Activated gamma-delta T cell treated with anti-CD3 and anti-CD28 coated beads, Interleukin-2, amount 50 U/mL, for 16 hours (primary cell): ENCODE data around the gene SAP25.
"Not testable (repeated sequence)": the region's sequence is repeated elsewhere in the genome, so short reads cannot be mapped to it uniquely, and the experiment has no call there.

ENCODE experiments used
- DNase-seq: peaks from one replicate; pipeline ENCODE4 v3.0.0-alpha.2; 2020; ENCODE audit warnings: low read depth

Gene SAP25

DNA sequence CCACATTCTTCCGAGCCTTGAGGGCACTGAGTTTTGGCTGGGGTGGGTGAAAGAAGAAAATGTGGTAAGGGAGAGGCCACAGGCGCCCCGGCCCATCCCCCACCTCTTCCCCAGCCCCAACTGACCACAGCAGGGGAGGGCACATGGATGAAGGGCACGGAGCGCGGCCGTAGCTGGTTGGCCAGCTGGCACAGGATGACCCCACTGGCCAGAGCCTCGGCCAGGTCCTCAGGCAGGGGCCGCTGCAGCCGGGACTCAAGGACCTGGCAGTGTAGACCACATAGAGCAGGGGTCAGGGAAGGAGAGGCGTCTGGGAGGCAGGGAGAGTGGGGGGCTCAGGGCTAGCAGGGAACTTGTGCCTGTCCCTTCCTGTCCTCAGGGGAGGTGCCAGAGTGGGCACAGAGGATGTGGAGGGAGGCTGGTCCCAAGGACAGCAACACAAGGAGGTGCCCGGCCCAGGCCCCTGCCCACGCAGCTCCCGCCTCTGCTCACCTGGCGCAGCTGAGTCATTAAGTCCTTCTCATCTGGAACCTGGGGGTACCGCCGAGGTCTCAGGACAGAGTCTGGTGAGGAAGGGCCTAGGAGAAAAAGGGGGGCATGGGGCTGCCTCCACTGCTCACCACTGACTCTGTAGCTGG lies 2.2 kb upstream of the SAP25 start:
- no peak for DNase-seq

DNA sequence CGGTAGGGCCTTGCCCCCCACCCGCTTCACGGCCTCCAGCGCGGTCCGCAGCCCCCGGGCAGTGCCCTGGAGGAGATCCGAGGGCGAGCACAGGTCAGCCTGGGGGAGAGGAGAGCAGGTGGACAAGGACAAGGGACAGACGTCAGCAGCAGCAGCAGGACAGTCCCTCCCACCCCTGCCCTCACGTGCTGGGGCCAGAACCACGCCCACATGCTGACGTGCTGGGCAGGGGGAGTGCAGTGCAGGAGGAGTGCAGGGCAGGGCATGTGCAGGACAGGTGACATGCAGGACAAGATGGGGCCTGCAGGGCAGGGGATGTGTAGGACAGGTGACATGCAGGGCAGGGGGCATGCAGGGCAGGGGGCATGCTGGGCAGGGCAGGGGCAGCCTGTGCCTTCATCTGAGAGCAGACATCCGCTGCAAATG lies 1.5 kb upstream of the SAP25 start:
- DNase-seq: no peak

DNA sequence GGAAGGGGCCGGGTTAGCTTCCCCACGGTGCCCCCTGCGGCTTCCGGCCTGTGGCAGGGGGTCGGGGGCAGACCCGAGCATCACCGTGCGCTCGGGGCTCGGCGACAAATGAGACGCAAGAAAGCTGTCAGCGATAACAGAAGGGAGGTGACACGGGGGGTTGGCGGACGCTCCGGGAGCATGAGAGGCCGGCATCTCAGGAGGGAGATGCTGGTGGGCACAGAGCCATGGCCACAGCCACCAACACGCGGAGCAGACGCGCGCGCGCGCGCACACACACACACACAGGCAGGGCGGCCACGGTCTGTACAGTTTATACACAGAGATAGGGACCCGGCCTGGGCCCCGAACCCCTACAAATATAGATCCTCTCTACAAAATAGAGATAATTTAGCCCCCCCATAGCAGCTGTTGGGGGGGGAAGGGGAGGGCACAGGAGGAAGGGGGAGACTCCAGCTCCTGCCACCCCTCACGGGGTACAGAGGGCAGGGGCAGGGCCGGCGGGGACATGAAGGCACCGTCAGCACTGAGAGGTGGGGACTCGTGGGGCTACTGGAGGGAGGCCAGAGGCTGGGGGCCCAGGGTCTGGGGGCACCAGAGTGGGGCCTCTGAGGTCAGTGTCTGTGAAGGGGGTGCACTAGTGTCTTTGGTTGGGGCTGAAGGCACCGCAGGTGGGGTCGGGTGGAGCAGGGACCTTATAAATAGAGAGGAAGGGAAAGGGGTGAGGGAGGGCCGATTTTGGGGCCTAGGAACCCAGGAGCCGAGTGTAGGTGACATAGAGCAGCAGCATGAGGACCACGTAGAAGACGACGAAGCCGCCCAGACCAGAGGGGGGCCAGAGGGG lies 884 bp upstream of the SAP25 start:
- no peak for DNase-seq

DNA sequence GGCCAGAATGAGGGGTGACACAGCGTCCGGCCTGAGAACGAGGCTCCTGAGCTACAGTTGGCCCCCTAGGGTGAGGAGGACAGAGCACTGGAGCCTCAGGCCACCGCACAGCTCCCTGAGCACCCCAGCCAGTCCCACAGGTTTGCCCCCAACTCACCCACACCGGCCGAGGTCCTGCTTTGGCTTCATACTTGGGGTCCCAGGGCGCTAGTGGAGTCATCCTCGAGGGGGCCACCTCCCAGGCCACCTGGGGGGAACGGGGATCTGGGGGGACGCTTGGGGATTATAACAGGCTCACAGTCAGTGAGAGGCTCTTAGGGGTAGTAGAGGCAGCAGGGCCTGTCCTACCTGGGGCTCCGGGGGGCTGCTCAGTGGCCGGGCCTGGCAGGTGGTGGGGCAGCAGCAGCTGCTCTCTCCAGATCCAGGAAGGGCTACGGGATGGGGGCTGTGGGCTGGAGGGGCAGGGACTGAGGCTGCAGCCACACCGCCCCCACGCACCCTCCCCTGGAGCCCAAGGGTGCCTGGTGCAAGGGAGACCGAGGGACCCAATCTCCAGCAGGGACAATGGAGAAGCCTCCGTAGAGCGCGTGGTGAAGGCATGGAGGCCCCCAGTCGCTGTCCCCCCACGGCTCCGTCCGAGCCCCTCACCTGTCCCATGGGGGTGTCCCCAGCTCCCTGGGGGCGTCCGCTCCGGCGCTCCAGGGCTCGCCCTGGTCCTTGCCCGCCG lies 588 bp downstream of the SAP25 start:
- no peak for DNase-seq

DNA sequence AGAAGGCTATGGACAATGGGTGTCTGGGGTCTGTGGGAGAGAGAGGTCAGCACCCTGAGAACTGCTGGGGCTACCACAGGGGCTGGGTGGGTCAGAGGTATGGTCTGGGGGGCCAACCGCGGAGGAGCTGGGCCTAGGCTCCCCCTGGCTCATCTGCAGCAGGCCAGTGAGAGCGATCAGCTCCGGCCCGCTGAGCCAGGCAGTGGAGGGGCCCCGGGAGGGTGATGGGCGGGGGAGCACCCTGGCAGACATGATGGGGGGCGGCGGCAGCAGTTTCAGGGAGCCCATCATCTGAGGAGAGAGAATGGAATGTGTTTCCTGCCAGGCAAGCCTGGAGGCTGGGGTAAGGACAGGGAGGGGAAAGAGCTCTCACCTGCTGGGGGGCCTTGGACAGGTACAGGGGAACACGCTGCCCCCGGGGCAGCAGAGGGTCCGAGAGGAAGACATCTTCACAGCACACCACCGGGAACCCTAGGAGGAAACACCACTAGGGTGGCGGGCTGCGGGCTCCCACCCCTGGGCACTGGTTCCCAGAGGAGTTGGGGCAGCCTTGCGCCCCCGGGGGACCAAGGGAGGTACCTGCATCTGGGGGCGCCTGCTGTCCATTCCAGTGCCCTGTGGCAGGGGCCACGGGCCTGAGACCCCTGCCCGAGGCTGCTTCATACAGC lies 1.3 kb downstream of the SAP25 start:
- no peak for DNase-seq

DNA sequence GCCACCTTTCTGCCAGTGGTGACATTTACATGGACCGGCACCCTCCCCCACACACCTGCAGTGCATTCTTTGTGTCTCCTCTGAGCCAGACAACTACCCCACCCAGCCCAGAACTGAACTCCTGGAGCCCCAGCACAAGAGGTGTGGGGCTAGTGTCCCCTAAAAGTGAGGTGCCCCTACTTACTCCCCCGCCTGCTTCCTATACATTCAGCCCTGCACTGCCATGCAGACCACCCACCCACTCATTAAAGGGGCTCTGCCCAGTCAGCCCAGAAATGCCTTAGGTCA lies 1.9 kb downstream of the SAP25 start:
- DNase-seq: no peak

DNA sequence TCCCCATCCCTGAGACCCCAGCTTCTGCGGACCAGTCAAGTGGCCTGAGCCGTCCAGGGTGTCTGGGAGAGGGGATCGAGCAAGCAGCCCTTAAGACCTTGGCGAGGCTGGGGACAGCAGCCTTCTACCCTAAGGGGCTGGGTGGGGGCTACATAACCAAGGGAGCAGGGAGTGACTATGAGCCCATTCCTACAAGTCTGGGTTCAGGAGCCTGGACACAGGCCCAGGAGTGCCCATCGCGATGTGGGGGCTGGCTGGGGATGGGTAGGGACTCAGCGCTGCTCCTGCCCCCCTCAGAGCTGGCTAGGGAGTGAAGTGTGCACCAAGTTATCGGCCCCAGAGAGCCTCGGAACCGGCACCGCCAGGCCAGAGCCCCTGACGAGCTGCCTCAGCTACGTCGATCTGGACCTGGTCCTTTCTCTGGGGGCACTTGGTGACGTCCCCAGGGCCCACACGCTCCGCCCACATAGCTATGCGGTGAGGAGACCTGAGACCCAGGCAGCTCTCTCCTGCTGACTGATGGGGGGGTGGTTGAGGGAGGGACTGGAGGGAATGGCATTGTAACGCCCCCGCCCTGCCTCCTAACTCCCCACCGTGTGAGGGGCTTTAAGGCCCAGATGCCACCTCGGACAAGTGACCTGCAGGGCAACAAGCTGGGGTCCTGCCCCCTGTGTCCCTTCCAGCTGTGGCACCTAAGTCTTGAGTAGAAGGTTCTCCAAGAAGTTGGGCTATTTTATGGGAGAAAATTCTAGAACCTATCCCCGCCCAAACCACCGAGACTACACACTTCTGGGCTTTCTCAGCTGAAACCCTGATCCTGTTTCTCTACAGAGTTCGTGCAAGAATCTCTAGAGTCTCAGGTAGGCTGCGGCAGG lies 2.5 kb downstream of the SAP25 start:
- DNase-seq: no peak

DNA sequence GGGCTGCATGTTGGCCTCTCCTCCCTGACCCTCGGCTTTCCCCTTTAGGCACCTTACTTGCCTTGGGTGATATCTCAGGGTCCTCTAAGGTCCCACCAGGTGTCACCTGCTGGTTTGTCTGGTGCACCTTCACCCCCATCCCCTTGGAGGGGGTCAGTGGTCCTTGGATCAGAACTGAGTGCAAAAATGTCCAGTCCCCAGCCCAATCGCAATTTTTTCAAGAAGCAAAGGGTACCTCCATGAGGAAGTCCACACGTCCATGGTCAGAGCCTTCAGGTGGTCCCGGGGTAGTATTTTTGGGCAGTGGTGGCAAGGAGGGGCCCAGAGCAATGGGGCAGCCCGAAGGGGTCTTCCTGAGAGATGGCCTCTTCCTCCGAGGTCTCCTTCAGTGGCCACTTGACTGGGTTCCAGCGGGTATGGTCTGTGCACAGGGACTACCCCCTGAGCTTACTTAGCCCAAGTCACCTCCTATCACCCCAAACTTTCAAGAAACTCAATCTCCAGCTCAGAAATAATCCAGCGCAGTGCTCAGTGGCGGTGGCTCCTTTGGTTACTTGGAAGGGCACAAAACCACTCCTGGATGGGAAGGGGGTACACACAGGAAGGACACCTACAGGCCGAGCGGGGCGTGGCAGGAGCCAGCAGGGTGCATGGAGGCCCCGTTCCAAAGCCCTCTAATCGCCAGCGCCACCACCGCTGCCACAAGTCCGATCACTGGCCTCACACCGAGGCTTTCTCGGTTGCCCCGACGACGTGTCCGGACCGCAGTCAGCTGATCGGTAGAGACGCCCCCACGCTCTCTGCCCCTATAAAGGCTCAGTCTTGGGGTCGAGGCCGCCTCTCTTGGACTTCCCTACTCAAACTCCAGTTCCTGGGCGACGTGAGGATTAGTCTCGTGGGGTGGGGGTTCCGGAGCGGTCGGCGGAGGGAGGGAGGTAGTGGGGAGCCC lies 4.5 kb downstream of the SAP25 start:
- peak; percentile 22 for DNase-seq

DNA sequence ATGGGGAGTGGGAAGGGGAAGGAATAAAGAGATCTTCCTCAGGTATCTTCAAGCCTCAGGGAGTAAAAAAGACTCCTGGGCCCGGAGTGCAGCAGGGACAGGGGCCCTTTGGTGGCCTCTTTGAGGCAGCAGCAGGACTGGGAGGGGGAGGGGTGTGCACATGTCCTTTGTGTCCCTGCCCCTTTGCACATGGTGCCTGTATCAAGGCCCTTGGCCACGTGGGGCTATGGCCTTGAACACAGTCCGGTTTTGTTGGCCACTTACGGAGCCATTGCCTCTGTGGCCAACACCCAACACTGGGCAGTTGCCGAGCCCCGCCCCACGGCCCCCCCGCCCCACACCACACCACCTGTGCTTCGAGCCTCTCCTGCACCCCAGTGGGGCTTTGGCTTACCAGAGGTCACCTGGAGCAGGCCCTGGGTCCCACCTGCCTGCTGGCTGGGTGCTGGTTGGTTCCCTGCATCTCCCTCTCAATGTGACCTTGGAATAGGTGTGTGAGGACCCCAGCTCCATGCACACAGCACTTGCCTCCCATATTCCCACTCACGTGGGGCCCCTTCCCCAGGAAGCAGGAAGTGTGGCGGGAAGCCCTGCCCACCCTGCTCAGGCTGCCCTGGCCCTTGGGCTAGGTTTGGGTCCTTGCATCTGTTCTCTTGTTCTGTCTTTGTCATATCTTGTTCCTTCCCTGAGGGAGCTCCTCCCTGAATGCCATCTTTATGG lies 5.4 kb downstream of the SAP25 start:
- no peak for DNase-seq

DNA sequence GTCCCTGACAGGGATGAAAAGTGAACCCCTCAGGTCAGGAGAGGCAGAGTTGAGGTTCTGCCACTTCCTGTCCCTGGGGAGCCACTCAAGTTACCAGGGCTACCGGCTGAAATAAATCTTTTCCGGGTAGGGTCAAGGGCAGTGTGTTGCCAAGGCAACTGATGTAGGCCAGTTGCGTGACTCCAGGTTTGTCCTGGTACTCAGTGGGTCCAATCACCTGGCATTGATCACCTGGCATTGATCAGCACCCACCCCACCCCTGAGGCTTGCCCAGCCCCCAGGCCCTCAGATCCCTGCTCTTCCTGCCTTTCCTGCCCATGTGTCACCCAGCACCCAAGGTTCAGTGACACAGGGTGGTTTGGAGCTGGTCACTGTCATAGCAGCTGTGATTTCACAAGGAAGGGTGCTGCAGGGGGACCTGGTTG lies 5.9 kb downstream of the SAP25 start:
- DNase-seq: no peak

DNA sequence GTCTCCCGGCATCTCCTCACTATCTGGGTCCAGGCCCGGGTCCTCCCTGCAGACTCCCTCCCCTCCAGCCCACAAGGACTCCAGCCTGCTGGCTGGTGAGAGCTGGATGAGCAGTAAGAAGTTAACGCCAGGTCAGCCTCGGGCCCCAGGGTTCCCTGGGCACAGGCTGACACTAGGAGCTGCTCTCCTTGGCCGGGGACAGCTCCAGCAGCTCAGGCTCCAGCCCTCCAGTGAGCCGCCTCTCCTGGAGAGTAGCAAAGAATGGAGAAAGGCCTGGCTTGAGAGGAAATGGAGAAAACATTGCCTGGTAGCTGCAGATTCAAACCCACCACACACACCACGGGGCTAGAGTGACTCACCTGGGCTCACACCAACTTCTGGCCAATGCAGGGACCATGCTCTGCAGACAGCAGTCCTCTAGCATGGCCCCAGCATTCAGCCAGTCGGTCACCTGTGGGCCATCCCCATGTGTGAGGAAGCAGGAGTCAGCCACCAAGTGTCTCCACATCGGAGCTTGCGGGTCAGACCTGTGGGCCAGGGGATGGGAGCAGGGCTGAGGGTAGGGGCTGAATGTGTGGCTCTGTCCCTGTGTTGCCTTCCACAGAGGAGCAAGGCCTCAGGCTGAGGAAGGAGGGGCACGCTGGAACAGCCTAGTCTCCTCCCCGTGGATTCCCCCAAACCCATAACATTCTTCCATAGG lies 6.5 kb downstream of the SAP25 start:
- DNase-seq: no peak

DNA sequence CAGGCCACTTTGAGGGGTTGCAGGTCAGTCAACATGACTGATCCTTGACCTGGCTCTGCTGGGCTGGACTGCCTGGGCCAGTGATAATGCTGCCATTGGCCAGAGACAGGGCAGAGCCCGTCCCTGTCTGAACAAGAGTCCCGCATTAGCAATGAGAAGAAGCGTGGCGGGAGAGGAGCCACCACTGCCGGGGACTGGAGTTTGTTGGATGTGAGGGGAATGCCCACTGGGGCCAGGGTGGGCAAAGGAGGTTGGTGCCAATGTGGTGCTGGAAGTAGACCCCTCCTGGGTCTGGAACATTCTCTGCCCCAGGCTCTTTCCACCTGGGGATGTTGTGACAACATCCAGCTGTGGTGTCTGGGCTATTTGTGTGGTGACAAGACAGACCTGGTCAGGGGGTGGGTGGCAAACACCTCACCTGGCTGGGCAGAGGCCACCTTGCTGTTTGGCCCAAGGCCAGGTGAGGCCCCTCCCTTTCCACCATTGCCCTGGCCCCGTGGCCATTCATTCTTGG lies 7.6 kb downstream of the SAP25 start:
- no peak for DNase-seq

DNA sequence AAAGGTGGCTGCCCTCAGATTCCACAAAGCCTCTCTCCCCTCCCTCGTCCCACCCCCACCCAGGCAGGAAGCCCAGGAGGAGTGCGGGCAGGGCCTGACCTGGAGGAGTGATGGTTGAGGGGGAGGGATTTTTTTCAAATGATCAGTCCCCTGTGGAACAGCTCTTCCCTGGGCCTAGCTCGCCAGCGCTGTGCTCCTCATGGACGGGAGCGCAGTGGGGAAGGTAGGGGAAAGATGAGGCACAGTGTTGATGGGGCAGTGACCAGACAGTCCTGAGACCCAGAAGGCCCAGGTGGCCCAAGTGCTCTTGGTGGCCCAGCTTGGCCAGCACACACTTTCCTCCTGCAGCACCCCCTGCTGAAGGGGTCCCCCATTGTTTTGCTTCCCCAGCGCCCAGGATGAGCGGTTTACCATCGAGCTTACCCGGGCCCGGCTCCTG lies 8.5 kb downstream of the SAP25 start:
- no peak for DNase-seq

DNA sequence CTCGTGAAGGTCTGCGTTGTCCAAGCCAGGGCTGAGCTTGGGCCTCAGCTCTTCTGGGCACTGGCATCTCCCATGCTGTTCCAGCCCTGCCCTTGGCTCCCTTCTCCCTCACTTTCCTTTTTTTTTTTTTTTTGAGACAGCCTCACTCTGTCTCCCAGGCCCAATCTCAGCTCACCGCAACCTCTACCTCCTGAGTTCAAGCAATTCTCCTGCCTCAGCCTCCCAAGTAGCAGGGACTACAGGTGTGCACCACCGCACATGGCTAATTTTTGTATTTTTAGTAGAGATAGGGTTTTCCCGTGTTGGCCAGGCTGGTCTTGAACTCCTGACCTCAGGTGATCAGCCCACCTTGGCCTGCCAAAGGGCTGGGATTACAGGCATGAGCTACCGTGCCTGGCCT lies 9.3 kb downstream of the SAP25 start:
- not testable (repeated sequence) for DNase-seq

DNA sequence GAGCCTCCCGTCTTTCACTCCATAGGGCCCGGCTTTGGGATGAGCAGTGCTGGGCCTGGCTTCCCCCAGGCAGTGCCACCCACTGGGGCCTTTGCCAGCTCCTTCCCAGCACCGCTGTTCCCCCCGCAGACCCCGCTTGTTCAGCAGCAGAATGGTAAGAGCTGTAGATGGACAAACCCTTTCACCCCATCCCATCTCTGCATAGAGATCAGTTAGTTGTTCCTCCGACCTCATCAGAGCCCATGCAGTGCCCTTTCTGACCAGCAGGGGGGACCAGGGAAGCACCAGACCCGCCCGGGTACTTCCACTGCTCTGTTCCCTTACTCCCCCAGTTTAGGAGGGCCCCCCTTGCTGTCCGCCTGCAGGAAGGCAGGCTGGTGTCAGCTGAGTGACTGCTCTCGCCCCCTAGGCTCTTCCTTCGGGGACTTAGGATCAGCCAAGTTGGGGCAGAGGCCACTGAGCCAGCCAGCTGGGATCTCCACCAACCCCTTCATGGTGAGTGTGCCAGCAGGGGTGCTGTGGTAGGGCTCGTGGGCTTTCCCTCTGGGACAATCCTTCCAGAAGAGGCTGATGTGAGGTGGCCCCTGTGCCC lies 9.8 kb downstream of the SAP25 start:
- peak; percentile 81 for DNase-seq

DNA sequence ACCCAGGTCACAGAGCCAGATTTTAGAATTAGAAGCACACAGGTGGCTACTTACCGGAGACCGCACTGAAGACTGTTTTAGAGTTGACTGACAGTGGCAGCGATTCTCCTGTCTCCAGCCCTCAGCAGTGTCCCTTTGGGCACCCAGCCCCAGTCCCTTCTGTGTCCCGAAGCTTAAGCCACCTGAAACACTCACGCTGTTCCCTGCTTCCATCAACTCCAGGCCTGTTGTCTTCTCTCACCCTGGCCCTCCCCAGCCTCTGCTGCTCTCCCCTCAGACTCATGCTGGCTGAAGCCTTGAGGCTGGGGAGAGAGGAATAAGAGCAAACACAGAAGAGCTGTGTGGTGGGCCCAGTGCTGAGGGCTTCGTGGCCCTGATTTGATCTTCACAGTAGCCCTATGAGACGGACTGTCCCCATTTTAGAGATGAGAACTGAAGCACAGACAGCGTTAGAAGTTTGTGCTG lies 10.6 kb downstream of the SAP25 start:
- DNase-seq: no peak

DNA sequence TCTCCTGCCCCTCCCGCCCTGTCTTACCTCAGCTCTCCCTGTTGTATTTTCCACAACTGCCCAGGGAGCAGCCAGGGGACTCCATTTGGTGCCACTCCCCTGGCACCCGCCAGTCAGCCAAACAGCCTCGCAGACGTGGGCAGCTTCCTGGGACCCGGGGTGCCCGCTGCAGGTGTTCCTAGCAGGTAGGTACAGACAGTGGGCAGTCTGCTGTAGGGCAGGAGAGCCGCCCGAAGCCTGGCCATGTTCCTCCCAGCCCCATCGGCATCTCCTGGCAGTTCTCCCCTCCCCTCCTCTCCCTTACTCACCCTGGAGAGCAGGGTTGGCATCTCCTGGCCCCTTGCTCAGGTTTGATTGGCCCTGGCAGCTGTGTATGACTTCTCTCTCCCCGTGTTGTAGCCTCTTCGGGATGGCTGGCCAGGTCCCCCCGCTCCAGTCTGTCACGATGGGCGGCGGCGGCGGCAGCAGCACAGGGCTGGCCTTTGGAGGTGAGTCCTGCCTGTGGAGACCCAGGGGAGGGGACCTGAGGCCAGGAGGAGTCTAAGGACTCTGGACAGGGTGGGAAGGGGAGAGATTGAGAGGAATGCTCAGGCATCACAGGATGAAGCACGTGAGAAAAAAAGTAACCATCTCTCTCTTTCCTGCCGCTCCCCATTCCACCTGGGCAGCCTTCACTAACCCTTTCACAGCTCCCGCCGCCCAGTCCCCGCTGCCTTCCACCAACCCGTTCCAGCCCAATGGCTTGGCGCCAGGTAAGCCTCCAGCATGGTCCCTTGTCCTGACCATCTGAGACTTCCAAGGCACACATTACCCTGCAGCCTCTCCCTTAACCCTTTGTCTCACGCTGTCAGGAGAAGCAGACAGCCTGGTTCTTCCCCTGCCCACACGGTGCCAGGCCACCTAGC lies 11.3 kb downstream of the SAP25 start:
- DNase-seq: no peak
